Amygdala (tissue), 56 donors: Measurements from ENCODE around the gene FOXN3.
A peak's percentile ranks its signal among the peaks of the same experiment; 100 is the strongest.

Experiments used
- DNase-seq, 56 donors: peaks; one replicate each; lab custom pipeline; 2025; lab: John Stamatoyannopoulos, UW

FOXN3 gene

GRCh38 chr14:89417091-89417464, at the start of gene FOXN3:
TSS of gene FOXN3 (minus strand) at chr14:89417233. CDS start at chr14:89412476, 4,757 bp downstream.
- DNase-seq, result peak in 55 of 56 donors; percentile 17 to 90 (median 80)

DNA sequence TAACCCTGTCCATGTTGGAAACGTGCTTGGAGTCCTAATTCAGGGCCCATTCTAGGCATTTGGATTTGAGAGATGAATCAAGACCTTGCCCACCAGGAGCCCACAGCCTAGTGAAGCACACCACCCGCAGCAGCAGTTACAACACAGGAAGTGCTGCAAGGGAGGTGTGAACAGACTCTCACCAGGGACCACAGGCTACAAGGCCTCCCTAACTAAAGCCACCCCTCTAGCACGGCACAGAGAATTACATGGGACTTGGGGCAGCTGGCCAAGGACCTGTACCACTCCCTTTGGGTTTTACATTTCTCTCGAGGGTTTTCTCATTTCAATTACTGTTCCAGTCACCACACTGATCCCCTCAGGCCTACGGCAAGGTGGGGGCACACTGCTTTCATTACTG, 49.5 kb upstream of the FOXN3 start:
- no peak for DNase-seq

DNA sequence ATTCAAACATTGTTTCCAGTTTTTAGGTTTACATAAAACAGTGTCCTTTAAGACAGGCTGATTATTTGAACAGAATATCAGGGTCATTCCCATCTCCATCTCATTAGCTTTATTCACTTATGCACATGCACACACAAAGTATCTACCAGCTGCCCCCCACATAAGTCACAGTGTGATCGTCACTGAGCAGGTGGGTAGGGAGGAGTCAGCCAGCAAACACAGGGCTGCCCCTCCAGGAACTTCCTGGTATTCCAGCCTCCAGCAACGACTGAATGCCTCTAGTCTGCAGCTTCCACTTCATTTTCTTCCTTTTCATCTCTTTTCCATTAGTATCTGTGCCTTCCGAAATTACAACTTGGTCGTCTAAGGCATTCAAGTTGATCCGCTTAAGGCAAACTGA, 48.8 kb upstream of the FOXN3 start:
- DNase-seq, result no peak

GRCh38 chr14:89461256-89461655, 44.2 kb upstream of the FOXN3 start:
- no peak for DNase-seq

GRCh38 chr14:89458713-89459420, 41.8 kb upstream of the FOXN3 start:
- DNase-seq, result no peak

- no peak for DNase-seq
Observed at GRCh38 chr14:89457007-89457406, 40.0 kb upstream of the FOXN3 start.

DNA sequence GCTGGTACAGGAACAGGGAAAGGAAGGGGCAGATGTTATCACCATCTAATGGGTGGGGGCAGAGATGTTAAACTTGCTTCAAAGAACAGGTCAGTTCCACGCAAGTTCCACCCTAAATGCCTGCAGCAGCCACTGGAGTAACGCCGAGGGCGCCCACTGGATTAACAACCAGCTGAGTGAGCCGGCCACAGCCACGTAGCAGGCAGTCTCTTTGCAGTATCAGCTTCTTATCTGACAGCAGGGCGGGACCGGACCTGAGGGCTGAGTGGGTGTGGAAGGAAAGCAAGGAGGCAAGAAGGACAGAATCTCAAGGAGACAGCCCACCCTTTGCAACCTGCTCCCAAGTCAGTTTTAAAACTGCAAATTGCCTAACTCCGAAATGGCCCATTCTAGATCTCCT, 38.4 kb upstream of the FOXN3 start:
- DNase-seq, result peak in 2 of 56 donors; percentile 2

DNA sequence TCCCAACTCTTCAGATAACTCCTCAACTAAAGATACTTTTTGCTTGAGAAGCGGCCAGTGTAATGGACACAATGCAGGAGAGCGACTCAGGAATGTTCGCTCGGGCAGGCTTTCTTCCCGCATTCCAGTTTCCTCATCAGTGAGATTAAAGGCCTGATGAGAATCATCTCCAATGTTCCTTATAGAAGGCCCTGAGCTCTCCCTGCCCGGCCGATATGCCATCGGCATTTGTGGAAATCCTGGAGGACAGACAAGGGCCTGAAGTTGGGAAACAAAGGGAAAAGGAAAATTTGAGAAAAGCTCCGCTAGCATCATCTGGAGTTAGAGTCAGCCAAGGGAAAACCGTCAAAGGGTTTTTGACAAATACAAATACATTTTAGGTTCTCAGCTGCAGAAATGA, 38.0 kb upstream of the FOXN3 start:
- no peak for DNase-seq

- DNase-seq, result no peak
Observed at GRCh38 chr14:89452281-89452680, 35.2 kb upstream of the FOXN3 start.

DNA sequence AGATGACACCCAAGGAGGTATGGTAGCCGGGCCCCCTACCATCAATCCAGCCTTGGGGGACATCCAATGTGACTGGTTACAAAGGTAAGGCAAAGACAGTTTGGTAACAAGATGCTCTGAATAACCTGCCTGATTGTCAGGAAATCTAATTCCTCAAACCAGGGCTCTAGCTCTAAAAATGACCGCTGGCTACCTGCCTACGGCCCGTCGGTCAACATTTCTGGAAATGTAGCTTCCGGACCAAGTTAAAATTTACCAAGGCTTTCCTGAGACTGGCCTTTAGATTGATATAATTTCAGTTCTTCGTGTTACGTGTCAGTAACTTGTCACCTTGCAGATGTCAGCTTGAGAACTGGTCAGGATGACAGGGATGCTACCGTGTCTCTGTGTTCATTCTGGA, 34.2 kb upstream of the FOXN3 start:
- DNase-seq, result no peak

DNA sequence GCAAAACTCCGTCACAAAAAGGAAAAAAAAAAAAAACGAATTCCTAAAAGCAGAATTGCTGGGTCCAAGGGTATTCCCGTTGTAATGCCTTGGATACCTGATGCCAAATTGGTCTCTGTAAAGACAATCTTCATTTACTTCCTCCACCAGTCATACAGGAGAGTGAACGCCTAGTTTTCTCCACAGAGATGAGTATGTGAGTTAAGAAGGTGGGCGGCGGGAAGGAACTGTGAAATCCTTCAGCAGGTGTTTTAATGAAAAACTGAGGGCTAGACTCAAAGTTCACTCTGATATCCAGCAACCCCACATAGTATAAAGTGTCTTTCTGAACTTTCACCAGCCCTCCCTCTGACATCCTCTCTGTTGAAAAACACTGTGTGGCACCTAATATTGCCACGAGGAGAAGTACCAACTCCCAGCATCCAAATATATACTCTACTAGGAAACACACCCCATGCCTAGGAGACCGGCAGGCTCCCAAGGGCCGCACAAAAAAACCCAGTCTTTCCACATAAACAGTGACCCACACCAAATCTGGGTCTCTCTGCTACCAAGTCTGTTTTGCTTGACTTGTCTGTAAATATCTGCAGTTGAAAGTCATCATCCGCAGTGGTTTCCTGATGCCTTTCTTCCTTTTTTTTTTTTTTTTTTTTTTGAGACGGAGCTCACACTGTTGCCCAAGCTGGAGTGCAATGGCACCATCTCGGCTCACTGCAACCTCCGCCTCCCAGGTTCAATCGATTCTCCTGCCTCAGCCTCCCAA, 30.3 kb upstream of the FOXN3 start:
- DNase-seq, result no peak

- no peak for DNase-seq
Observed at GRCh38 chr14:89445273-89445973, 28.4 kb upstream of the FOXN3 start.

- no peak for DNase-seq
Observed at GRCh38 chr14:89444516-89445125, 27.6 kb upstream of the FOXN3 start.

DNA sequence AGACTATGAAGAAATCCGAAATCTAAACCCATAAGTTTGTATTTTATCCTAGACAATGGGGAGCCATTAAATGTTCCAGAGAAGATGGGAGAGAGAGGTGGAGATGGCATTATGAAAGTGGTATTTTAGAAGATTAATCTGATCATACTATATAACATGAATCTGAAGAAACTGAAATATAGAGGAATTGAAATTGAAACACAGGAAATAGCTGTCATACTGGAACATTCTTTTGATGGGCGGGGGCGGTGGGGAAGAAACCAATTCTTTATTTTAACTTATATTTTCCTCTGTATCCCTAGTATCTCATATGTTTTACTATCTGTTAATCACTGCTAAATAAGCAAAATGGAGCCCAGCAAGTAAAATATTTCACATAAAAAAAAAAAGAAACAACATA, 27.0 kb upstream of the FOXN3 start:
- DNase-seq, result no peak

GRCh38 chr14:89443042-89443629, 26.1 kb upstream of the FOXN3 start:
- DNase-seq, result no peak

- DNase-seq, result no peak
Observed at GRCh38 chr14:89442280-89442679, 25.2 kb upstream of the FOXN3 start.

DNA sequence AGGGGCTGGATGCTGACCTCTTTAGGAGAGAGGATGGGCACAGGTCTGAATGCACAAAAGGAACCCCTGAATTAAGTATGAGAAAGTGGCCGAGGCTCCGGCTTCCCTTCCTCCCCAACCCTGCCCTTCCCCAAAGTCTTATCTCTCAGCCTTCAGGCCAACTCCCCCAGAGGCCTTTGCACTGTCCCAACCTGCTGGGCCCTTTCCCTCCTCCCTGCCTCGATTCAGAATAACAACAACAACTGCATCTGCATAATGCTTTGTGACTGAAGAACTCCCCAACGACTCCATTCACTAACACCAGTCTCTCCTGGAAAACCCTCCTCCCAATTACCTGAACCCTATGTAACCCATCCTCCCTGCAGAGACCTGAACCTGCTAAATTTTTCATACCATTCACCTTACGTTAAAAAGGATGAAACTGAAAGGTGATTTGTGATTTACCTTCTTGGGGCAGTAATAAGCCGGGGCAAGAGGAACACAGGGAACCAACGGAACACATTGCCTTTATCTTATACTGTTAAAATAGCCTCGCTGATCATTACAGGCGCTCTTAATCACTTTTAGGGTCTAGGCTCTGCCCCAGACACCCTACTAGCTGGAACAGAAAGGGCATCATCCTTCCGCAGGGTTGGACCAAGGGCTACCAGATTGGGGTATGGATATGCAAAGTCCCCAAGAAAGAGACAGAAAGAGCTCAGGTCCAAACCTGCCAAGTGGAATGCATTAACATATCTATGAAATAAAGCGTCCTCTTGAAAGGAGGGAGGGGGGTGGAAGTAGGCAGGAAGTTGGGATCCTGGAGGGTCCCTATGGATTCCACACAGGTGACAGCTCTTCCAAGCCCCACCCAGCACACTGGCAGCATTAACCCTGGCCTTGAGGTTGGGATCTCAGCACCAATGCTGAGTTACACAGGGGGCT, 24.2 kb upstream of the FOXN3 start:
- DNase-seq, result no peak

- DNase-seq, result no peak
Observed at GRCh38 chr14:89435892-89436656, 19.0 kb upstream of the FOXN3 start.

DNA sequence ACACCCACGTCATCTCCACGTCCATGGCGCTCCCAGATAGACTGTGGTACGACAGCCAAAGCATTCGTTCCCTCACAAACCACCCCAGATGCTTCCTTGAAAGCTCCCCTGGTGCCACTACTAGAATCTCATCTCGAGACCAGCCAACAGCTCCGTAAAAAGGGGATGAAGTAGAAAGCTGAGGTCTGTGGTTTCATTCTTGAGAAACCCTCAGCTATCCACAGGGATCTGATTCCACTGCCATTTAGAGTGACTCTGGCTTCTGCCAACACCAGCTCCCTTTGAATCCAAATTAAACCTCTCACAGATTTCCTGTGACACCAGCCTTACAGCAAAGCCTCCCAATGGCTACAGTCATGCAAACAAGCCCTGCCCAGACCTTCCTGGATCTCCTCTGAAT, 18.5 kb upstream of the FOXN3 start:
- DNase-seq, result no peak
